HG03108 (cell line): ENCODE data around the gene TIMM8A.
A peak's percentile ranks its signal among the peaks of the same experiment; 100 is the strongest.

Experiments used
- ATAC-seq: cut with Tn5 transposase; IDR thresholded peaks from one replicate; pipeline ENCODE4 v1.9.1; 2021; ENCODE audit warnings: moderate library complexity; ENCODE audit not compliant: unreplicated experiment

TIMM8A gene, protein sequence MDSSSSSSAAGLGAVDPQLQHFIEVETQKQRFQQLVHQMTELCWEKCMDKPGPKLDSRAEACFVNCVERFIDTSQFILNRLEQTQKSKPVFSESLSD

DNA sequence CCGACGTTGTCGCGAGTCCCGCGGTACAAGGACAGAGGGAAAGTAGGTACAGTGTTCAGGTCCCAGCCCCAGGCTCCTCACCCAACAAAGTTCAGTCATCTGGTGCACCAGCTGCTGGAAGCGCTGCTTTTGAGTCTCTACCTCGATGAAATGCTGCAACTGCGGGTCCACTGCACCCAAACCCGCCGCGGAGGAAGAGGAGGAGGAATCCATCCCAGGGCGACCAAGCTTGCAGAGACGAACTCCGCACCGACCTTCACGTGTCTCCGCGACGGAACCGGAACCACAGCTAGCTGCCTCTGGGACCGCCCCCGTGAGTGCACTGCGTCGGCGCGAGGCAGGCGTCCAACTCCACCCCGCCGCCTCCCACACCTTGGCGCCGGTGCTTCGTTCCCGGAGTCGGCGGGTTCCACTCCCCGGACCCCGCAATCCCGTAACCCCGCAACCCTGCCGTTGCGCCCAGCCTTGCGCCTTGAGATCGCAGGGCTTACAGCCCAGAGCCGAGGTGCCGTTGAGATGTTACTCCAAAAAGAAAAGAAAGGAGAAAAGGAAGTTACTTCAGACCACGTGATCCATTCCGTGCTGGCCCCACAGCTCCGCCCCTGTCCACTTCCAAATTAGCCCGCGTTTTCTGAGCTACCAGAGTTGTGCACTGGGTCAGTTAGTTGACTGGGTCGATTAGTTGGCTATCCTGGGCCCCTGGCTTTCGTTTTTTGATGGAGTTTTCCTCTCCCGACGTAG is at the start of gene TIMM8A:
Gene TIMM8A, minus strand, starts transcription at position 291 of the 741 bp plus-strand sequence. Its CDS starts 78 bp downstream, at position 213.
- peak; percentile 98 for ATAC-seq

DNA sequence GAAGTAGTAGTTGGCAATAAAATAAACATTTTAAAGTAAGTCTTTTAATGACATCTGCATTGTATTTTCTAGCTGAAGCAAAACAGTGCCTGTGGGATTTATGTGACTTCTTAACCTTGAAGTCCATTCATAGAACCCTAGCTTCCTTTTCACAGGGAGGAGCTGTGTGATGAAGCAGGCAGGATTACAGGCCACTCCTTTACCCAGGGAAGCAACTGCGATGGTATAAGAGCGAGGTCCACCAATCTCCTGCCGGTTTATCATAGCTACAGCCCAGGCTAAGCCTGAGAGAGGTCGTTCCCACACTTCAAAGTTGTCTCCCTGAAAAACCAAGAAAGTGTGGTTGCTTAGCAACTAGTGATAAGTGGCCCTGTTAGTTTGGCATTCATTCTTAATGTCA is 49.2 kb upstream of the TIMM8A start:
- ATAC-seq, result no peak

DNA sequence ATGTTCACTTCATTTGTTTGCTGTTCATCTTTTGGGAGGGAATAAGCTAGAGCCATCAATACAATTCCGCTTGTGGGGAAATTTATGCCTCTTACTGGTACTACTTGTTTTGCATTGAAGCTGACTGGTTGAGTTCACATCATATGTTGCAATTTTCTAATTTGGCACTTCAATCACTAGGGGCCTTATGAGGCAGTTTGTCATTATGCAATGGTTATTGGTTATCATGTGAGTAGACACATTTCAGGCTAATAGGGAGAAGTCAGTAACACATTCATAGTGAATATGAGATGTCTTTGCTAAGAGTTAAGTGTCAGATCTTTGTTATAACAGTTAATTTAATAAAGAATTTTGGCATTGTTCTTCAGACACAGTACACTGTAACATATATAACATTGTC is 47.2 kb upstream of the TIMM8A start:
- no peak for ATAC-seq

DNA sequence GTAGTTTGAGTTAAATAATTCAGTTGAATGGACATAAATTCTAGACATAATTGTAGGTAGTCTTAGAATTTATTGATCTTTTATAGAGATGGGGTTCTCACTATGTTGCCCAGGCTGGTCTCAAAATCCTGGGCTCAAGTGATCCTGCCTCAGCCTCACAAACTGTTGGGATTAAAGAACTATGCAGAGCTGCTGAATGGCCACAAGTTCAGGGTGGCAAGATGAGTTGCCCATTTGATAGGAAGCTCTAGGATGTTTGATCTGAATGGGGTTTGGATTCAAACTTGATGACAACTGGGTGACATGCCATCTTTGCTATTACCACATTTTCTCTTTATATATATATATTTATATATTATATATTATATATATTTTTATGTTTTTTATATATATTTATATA is 45.8 kb upstream of the TIMM8A start:
- no peak for ATAC-seq

DNA sequence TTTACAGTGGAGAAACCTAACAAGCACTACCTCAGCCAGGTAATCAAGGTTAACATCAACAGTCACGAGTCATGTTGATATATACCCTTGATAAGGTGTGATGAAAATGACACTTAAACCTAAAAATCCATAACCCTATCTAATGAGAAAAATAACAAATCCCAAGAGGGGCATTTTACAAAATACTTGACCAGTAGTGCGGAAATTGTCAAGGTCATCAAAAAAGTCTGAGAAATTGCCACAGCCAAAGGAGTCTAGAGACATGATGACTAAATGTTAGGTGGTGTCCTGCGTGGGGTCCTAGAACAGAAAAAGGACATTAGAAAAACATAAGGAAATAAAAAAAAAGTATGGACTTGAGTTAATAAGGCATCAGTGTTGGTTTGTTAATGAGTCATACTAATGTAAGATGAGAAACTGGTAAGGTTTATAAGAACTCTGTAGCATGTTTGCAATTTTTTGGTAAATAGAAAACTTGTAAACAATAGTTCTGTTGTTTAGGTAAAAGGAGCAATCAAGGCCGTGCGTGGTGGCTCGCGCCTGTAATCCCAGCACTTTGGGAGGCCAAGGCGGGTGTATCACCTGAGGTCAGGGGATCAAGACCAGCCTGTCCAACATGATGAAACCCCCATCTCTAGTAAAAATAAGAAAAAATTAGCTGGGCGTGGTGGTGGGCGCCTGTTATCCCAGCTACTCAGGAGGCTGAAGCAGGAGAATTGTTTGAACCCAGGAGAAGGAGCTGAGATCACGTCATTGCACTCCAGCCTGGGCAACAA is 45.2 kb upstream of the TIMM8A start:
- ATAC-seq, result no peak

DNA sequence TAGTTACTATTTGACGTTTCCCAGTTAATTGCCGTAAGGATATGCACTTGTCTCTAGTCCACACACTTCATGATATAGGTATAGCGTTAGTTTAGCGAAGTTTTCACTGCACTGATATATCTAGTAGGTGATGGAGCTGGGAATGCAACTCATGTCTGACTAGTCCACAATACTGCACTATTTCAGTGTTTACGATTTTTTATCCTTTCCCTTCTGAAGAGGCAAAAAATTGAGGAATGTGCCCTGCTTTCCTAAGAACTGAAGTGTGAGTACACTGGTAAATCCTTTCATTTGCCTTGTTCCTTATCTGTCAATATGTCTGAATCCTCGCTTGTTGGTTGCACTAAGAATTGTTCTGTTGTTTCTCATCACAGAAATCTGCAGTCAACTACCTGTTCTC is 43.3 kb upstream of the TIMM8A start:
- no peak for ATAC-seq

DNA sequence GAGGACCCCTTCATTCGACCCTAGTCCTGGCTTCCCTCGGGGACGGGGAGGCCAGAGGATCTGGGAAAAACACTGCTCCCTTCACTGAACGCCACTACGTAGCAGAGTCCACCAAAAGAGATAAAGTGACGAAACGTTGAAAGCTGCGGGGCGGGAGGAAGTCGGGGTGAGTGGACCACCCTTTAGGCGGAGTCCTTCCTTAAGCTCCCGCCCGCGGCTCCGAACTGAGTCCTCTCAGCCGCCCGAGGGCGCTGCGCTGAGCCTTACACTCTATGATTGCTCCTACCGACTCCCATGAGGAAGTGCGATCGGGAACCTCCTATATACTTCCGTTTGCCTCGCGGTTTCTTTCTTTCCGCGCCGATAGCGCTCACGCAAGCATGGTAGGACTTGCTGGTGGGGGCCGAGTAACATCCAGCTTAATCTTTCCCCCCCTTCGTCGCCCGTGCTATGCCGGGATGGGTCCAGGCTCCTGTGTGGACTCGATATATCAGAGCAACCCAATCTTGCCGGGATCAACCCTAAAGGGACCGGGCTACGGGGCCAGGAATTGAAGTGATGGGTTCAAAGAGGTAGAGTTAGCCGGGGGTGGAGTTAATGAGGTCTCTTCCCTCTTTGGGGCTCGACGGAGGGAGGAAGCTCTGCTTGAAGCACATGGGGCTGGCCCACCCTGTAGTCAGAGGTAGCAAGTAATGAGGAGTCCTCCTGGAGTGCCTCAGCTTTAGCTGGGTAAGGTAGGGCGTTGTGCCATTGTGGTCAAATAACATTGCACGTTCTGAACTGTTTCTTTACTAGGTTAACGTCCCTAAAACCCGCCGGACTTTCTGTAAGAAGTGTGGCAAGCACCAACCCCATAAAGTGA is 42.4 kb upstream of the TIMM8A start, which contains the start of gene RPL36A:
Gene RPL36A, plus strand, starts transcription at position 348 of the 862 bp plus-strand sequence. Its CDS starts 33 bp downstream, at position 381.
- peak; percentile 76 for ATAC-seq

DNA sequence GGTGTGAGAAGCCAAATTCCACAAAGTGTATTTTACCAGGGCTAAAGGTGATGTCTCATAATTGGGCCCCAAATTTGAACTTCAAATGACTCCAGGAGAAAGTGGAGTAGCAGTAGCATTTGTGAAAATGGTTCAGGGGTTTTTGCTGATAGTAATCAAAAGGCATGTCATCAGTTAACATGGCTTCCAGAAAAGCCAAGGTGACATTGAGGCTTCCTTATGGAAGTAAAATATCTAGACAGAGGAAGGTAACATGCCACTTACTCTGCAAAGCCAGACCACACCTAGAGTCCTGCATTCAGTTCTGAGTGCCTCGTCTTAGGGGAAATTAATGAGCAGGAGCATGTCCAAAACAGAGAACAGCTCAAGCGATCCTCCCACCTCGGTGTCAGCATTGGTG is 40.1 kb upstream of the TIMM8A start:
- ATAC-seq, result no peak

DNA sequence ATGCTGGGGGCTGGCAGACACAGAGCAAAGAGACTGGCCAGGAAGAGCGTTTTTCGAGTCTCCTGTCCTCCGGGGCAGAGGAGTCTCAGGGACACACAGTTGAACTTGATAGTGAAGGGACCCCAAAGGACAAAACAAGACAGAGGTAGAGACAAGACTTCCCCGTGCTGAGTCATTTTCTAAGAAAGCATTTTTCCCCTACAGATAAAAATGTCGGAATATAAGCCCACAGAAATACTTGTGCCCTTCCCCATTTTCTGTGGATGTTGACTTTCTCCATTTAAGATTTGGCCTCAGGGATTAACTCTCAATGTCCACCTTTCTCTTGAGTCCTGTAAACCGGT is 38.0 kb upstream of the TIMM8A start:
- no peak for ATAC-seq

DNA sequence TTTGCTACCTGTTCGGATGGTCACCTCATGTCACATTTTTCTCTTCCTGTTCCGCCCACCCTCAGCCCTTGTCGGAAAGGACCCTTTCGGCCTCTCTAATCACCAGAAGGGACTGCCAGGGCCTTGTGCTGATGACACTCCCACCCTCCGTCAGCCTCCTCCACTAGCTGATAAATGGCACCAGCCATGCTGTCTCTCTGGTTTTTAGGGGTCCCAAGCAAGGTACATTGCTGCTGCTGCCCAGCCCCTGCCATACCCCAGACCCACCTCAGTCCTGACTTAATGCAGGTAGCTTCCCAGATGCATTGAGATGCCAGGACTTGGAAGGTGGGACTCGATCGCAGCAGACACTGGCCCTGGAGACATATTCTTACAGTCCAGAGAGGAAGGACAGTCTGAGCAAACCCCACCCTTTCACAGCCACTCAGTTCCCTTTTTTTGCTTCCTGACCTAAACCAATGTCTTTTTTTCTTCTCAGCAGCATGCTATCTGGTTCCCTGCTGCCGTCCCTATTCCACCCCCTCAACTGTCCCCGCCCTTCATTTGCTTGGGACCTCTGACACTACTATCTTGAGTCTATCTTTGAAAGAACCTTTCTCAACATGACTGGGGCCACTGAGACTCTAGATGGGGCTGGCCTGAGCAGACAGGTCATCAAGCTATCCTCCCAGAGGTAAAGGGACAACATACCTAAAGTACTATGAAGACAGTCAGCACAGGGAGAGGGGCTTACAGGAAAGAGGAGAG is 37.4 kb upstream of the TIMM8A start, which contains the start of gene BTK:
Gene BTK, minus strand, starts transcription at position 397 of the 747 bp plus-strand sequence. CDS start 10,907 bp downstream, outside the sequence.
- peak; percentile 68 for ATAC-seq

DNA sequence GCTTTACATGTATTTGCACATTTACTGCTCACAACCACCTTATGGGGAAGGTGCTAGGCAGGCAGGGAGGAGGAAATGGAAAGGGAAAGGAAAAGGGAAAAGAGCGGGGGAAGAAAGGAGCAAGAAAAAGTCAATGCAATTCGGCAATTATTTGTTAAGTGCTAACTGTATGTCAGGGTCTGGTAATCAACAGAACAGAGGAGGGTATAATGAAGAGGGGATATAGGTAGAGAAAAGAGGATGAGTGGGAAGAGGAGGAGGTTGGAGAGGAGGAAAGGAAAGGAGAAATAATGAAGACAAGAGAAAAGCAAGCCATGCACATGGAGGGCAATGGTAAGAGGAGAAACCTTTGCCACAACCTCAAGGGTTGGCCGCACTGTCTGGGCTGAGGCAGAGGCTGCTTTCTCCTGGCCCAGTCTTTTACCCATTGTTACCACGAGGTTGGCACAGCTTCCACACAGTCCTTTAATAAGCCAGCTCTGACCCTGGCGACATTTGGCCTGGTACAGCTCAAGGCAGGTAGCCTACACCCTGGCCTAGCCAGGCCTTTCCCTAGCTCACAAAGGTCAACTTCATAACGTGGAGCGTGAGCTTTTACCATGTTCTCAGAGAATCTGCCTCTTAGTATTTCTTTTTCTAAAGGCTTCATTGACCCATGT is 36.6 kb upstream of the TIMM8A start:
- no peak for ATAC-seq

DNA sequence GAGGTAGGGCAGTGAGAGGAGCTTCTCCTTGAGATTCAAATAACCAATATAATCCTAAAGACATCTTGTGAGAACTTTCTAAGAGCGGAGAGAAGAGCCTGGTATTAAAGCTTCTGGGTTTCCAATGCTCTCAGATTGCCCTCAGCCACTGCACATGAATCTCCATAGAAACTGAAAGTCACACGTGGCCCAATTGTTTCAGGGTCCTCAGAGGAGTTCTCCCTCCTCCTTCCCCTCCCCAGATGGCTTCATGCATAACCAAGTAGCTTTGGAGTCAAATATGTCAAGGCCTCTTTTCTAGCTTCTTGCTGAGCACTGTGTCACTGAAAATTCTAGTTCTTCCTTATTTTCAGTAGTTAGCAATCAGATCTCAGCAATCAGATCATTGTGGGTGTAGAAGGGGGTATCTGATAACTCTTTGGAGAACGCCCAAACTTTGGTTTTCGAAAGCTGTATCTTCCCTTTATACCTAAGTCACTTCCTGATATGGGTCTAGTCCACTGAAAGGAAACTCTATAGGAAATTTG is 35.2 kb upstream of the TIMM8A start:
- ATAC-seq, result peak; percentile 59

DNA sequence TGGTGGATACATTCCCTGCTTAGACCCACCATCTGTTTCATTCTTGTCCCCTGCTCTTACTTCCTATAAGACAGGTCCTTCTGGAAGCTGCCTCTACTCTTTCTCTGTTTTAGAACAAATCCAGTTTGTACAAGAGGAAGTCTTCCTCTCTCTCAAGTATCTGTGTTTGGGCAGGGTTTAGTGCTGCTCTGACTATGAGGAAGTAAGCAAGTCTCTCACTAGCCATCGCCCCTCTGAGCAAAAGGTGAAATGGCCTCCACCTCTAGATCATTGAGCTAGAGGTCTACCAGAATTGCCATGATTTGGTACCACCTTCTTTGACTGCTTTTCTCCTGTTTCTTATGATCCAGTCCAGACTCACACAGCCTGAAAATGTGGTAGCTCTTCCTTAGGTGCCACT is 29.0 kb upstream of the TIMM8A start:
- ATAC-seq, result no peak

DNA sequence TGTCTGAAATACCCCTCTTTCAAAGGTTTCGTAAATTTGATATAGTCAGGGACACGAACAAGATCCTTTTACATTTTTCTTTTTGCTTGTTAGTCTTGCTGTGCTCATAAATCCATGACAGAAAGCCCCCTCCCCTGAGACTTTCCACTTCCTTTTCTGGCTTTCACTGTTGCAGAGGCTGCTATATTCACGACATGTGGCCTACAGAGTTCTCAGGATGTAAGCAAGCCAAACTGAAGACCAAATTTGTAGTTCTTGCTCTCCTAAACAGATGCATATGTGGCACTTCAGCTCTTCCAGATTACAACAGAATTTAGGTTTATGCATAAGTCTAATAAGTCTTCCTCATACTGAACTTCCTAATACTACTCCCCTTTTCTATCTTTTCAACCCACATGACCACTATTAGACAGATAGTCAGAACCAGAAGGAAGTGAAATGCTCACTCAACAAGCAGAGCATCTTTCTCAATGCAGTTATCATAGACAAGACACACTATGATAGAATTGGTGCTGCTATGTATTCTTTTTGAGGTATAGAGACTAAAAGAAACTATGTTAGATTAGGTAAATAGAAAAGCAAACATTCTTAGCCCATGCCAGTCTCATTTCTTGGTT is 22.5 kb upstream of the TIMM8A start:
- ATAC-seq, result peak; percentile 53

DNA sequence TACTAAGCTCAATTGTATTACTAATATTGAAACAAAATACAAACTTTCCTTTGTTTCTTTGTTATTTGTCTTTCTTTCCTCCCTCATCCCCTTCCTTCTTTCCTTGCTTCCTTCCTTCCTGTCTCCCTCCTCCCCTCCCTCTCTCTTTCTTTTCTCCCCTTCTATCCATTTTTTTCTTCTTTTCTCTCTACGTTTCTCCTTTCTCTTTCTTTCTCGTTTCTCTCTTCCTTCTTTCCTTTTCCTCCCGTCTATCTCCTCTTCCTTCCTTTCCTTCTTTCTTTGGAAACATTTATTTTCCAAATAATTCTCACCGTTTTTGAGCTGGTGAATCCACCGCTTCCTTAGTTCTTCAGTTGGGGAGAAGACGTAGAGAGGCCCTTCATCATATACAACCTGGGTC is 21.1 kb upstream of the TIMM8A start:
- ATAC-seq, result no peak

DNA sequence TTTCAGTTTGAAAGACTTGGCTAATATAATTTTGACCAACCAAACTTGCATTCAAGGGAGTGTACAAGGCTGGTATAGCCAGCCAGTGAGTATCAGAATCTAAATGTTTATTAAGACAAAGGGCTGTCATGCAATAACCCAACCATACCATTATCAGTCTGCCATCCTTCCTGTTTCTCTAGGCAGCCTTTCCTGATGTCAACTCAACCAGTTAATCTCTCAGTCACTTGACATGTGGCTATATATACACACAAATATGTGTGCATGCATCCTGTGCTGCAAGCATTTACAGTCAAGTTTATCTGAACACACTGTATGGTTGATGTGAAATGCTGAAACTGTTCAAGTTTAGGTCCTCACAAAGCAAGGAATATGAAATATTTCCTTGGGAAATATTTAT is 20.3 kb upstream of the TIMM8A start:
- ATAC-seq, result no peak

DNA sequence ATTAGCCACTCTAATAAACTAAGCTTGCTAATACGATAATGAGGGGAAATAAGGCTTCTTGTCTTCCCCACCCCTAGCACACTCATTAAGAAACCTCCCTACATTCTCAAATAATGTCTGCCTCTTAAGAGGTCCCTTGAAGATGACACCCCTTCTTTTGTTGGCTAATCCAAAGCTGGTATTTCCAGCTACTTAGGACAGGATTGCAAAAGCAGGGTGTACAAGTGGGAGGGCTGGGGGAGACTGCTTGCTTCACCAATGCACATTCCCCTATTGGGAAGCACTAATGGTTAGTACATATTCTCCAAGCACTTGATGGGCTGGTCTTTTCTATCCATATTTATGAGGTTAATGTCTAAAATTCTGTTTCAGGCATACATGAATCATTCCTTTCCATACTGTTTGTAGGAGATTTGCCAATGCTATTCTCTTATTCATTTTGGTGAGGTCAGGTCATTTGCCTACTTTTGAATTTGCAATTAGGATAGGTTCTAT is 16.8 kb upstream of the TIMM8A start:
- ATAC-seq, result no peak

DNA sequence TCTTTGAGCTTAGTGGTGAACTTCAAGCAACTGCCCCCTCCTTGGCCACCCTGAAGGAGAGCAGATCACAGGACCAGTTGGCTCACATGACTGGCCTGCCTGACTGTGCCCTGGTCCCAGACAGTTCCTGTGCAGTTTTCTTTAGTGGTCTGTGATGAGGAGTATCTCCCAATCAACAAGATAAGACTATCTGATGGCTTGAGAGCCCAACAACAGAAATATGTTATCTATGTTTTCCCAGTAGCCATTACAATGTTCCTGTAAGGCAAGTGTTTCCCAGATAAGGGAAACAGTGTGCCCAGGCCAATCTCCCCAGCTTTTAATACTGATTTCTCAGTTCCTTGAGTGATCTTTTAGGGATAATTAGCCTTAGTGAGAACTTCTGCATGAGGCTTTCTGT is 14.2 kb upstream of the TIMM8A start:
- no peak for ATAC-seq

DNA sequence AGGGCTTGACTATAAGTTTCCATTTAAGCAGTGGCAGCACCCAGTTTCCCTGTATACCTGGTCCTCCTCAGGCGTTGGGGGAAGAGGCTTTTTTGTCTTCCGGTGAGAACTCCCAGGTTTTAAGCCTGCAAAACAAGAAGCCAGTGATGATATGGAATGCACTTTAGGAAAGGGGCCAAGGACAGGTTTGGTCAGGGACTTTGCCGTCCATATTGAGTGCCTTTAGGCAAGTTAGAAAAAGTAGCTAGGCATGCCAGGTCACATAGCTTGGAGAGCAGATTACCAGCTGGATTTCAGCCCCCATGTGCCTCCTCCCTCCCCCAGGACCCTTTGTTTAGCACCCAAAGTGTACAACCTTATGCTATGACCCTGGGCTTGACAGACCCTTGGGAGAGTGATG is 13.6 kb upstream of the TIMM8A start:
- ATAC-seq, result no peak
